Skin epidermis (tissue), 12 donors: ENCODE results near the gene MYO1E.

ENCODE experiments used
- H3K27ac ChIP-seq, 21 experiments: fragments of 200-600 bp; sonication (generic) in 11 of 21; one replicate each; pipeline ENCODE4 v1.5.0; 2020; ENCODE audit warnings: mild to moderate bottlenecking in 3 of 21, inconsistent platforms in 2 of 21, moderate library complexity in 2 of 21
- H3K4me3 ChIP-seq, 7 experiments: fragments of 200-600 bp; sonication (generic) in 2 of 7; one replicate each; pipeline ENCODE4 v1.5.0; 2020; ENCODE audit warnings: inconsistent platforms in 2 of 7, mild to moderate bottlenecking in 2 of 7, moderate library complexity in 1 of 7

MYO1E gene

DNA sequence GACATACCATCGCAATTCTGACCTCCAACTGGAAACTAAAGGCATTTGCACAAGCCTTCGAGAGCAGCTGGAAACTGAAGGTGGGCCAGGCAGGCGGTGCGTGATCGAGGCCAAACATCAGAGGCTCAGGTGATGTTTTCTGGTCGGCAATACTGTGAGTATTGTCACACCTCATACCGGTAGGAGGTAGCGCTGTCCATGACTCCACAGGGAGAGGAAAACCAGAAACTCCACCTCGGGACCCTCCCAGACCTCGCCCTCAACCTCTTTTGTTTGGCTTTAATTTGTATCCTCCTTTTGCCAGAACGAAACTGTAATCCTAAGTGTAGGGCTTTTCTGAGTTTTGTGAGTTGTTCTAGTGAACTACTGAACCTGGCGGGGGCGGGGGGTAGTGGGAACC lies 122.4 kb downstream of the MYO1E start:
- peak overlapping the region in 4 of 21 experiments; percentile 30 to 60 (median 42) for H3K27ac ChIP-seq

DNA sequence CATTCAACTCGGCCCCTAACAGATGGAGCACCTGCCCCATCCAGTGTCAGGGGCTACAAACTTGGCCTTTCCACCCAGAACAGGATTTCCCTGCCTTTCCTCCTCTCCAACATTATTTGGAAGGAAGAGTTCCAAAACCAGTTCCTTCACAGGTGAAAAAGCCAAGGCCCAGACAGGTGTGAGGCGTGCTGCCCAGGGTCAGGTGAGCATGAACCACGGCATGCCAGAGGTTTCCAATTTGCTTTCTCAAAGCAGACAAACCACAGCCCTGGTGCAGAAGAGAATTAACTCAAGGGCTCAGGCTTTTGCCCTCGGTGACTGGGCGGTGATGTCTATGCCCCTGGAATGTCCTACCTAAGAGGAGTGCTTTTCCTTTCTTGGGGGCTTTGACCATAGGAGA lies 122.9 kb downstream of the MYO1E start:
- Histone ChIP-seq H3K4me3 (no peak overlapping the region), H3K27ac (peak overlapping the region in 3 of 21 experiments; percentile 33 to 46 (median 38))

More for the DNA sequence above, 122.4 kb downstream of the MYO1E start:
- H3K4me3 ChIP-seq = no peak overlapping the region

DNA sequence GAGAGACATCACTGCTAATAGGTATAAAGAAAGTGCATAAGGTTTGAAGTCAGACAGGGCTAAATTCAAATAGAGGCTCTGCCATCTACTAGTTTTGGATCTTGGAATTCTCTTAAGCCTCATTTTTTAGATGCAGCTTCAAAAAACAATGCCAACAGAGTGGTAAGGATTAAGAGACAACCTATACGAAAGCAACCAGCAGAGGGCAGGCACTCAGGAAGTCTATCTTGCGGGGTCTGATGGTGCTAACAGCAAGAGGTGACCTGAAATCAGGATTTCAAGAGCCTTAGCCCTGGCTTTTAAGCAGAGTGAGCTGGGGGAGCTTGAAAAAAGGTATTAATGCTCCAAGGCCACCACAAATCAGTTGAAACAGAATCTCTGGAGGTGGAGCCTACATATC lies 125.3 kb downstream of the MYO1E start:
- no peak overlapping the region for H3K27ac ChIP-seq

DNA sequence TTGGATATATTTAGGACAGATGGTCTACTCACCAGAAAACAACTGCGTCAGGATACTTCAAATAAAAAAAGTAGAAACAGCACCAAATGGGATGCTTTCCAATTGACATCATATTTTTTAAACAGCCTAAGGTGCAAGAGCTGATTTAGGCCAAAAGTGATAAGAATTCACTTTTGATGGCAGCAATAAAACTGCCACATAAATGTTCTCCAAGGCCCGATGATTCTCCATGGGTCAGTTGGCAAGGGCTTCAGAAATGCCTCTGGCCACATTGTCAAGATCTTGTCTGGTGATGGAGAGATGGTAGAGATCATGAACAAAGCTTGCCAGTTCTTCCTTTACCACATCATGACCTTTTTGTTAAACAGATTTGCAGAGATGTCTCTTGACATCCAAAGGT lies 127.1 kb downstream of the MYO1E start:
- H3K4me3 ChIP-seq = no peak overlapping the region

More for the DNA sequence above, 125.3 kb downstream of the MYO1E start:
- H3K4me3 ChIP-seq = no peak overlapping the region

DNA sequence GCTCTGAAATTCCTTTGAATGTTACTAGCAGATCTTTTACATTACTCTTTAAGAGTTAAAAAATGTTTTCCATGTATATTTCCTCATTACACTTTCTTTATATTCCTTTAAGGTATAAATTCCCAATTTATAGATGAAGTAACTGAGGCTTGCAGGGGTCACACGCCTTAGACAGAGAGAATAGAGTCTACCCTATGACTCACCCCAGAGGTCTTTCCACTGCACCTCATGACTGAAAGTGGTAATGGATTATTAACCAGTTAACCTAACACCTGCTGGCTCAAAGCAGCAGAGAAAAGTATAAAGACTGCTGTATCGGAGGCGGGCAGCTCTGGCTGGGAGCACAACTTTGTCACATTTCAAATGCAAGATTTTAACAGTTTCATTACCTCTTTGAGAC lies 128.3 kb downstream of the MYO1E start:
- Histone ChIP-seq H3K4me3 (no peak overlapping the region), H3K27ac (no peak overlapping the region)

More for the DNA sequence above, 127.1 kb downstream of the MYO1E start:
- no peak overlapping the region for H3K27ac ChIP-seq

DNA sequence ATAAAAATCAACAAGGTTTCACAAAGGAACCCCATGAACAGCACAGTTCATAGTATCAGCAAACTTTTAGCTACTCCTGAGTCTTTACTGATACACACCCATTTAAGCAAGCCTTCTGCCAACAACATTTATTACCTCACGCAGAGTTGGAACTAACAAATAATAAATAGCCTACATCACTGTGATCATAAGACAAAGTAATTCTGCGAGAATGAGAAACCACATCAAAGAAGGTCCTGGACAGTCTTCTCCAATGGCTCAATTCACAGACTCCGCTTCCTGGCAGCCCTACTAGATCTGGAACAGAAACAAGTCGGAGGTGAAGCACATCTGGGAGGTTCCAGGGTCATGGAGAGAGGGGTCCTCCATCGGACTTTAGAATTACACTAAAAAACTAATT lies 129.0 kb downstream of the MYO1E start:
- Histone ChIP-seq H3K27ac (no peak overlapping the region), H3K4me3 (no peak overlapping the region)

DNA sequence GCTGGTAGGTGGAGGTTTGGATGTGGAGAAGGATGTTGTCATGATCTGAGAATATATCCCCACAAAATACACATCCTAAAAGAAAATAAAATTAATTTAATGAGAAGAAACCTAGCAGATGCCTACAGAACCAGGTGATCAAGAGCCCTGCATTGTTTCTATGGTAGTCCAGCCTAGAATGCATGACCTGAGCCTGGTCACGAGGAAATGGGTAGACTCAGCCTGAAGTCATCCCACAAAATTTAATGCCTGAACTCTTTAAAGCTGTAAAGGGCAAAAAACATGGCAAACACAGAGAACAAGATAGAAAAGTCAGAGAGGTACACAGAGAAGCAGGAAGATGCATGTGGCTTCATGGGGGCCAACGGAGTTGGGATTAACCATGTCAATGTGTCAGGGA lies 130.0 kb downstream of the MYO1E start:
- Histone ChIP-seq H3K4me3 (no peak overlapping the region), H3K27ac (no peak overlapping the region)

DNA sequence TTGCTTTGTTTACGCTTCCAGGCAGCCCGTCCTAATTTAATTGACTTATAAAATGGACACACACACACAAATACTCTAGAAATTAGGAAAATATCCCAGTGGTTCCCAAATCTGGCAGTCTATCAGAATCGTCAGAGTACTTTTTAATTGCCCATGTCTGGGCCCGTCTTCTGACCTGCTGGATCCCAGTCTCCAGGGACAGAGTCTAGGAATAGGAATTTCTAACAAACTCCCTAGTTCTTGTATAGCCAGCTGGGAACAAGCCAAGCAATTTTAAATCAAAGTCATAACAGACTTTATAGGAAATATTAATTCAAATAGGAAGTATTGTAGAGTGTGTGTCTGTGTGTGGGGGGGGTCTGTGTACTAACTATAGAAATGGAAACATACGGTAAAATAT lies 132.6 kb downstream of the MYO1E start:
- Histone ChIP-seq H3K27ac (no peak overlapping the region), H3K4me3 (no peak overlapping the region)

DNA sequence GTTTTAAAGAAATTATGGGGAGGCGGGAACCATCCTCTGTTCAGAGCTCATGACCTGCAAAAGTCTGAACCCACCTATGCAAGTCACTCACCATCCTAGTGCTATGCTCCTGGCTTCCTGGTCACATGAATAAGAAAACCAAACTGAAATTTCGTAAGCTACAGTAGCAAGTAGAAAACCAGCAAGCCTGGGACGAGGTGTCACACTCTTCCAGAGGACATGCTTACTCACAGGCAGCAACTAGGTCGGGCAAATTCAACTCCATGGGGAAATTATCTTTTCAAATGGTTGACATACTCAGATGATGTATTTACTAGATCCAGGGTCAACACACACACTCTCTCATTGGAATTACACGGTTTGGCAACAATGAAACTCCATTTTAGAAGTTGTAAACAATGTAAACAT lies 134.7 kb downstream of the MYO1E start:
- H3K27ac ChIP-seq = no peak overlapping the region
- H3K4me3 ChIP-seq = no peak overlapping the region

DNA sequence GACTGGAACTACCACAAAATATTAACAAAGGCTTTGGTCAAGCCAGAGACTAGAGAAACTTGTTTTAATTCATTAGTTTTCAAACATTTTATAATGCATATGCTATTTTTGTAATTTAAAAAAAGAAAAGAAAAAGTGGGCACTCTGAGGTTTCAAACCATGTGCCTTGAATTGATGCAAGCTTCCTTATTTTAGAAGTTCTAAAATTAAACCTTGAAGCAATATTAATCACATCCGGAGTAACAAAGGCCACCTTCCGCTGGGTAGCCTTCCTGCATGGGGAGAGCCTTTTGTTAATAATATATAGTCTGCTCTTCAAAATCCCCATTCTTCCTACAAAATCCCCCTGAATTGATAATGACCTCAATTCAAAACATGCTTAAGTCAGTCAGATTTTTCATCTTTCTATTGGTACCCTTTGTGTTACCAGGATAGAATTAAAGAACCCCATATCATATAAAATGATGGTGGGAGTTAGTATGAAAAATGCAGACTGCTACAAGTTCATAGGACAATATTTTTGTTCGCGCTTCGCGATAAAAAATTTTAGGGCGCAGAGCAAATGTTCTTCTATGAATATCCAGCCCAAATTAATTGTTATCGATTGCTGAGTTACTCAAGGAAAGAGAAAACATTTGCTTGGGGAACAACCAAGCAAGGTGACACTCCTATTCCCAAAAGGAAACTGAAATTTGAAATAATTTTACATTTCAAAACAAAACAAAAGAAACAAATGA lies 135.4 kb downstream of the MYO1E start:
- Histone ChIP-seq H3K27ac (peak overlapping the region in 2 of 21 experiments; percentile 2 to 22), H3K4me3 (no peak overlapping the region)

DNA sequence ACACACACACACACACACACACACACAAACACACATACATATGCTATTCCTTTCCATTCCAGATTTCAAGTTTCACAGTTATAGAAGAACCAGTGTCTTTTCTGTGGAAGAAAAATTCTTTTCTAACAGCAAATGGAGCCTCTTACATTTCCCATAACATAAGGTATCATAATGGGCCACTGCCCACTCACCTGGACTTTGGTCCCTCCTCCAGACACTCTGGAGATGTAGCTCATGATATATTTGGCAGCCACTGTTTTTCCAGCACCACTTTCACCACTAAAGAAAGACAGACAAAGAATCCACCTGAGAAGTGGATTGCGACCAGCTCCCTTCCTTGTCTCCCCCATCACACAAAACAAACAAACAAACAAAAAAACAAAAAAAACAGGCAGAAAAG lies 136.3 kb downstream of the MYO1E start:
- Histone ChIP-seq H3K27ac (peak overlapping the region in 1 of 21 experiments; percentile 18), H3K4me3 (no peak overlapping the region)

DNA sequence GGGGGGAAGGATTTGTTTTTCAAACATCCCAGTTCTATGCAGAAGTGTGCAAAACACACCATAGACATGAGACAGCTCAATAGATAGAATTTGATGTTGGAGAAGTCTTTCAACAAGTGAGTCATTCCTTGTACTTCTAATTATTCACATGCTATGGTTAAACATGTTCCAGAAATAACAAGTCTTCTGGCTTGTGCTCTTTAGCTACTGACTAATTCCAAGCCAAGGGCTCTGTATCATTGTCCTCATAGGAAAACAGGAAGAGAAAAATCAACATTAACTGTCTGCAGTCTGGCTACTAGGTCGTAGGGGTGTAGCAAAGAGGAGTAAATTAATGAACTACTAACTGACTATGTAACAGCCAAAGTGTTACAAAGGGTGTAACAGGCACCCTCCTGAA lies 140.2 kb downstream of the MYO1E start:
- peak overlapping the region in 7 of 21 experiments; percentile 2 to 69 (median 34) for H3K27ac ChIP-seq
- no peak overlapping the region for H3K4me3 ChIP-seq

DNA sequence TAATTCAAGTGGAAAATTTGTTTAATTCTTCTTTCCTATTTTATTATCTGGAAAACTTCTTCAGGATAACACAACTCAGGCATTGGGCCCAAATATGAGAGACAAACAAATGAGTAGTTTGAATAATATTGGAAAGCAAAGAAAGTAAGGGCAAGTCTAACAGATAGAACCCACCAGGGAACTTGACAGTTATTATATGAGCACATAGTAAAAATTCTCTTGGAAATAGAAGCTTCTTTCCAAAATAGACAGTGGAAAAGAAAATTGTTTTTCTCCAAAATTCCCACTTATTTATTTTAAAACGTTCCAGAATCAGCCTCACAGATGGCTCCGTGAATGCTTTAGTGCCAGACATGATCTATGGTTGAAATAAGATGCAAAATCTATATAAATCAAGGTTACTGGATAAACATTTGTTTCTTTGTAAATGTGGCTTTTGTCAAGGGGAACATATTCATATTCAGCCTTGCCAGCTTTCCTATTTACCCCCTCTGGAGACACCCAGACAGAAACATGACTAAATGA lies 142.1 kb downstream of the MYO1E start:
- Histone ChIP-seq H3K27ac (no peak overlapping the region), H3K4me3 (no peak overlapping the region)

DNA sequence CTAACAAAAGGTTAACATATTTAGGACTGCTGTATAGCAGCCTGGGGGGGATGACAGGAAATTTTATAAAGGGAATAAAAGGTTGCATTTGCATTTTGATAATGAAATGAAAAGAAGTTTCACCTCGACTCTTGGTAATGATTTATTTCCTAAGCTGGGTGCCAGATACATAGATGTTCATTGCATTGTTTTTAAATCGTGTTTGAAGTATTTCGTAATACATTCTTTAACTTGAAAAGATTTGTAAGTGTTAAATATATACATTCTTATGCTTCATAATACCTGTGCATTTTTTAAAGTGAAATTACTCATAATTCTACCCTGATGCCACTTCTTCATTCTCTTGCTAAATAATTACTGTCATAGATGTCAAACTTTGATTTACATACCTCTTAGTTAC lies 143.2 kb downstream of the MYO1E start:
- no peak overlapping the region for H3K4me3 ChIP-seq
- H3K27ac ChIP-seq = no peak overlapping the region

DNA sequence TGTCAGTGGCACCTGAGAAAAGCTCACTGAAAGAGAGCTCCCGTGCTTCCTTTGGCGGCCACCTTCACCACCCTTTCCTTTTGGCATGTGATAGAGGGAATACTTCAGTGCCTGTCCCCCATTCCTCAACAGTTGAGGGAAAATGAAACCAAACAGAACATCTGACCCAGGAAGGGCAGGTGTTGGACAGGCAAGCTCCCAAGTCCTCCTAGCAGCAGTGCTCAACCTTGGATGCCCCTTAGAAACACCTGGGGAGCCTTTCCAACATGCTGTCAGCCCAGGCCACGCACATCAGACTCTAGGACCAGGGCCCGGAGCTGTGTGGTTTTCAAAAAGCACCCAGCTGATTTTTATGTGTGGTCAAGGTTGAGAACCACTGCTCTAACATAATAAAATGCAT lies 143.7 kb downstream of the MYO1E start:
- Histone ChIP-seq H3K4me3 (no peak overlapping the region), H3K27ac (no peak overlapping the region)

DNA sequence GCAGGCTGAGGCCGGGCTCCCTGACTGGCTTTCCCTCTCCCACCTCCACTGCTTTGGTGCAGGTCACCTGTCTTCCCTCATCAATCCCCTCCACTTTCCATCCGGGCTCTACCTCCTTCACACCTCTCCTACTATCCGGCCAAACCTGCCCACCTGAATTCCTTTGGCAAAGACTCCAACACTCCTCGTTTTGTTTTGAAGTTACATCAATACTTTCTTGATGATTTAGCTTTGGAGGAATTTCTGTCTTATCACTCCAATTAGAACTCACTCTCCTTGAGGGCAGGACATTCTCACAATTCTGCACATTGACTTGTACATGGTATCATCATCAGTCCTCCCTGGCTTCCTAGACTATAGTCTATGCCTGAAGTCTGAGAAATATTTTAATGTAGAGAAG lies 145.7 kb downstream of the MYO1E start:
- Histone ChIP-seq H3K4me3 (no peak overlapping the region), H3K27ac (no peak overlapping the region)

DNA sequence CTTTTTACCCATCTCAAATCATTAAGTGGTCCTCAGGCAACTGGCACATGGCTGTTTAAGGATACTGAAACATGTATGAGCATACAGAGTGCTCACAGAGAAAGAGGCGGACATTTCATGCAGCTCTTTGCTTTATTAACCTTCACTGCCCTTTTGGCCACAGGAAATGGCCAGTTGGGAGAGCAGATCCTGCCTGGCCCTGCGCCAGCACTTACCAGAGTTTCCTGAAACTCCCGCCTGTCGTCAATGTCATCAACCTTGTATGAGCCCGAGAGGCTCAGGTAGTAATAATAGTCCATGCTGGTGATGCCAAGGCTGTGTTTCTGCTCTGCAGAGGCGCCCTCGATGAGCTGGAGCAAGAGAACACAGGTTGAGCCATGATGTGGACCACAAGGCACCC lies 148.2 kb downstream of the MYO1E start:
- H3K27ac ChIP-seq = peak overlapping the region in 2 of 21 experiments; percentile 4 to 41
- H3K4me3 ChIP-seq = no peak overlapping the region

DNA sequence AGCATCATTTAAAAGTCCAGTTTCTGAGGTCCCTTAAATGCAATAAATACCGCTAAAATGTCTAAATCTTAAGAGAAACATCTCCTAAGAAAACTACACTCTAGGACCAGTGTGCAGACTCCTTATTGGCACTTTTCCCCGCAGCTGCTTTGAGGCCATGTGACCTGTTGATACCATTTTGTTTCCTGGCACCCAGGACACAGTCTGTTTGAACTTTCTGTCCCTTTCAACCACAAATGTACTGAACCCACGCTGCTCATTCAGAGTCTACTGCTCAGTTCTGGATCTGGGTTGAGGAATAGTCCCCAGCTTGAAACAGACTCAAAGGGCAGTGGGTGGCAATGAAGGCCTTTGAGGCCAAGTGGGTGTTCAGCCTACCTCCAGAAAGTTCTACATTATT lies 148.9 kb downstream of the MYO1E start:
- no peak overlapping the region for H3K4me3 ChIP-seq
- peak overlapping the region in 1 of 21 experiments; percentile 41 for H3K27ac ChIP-seq

DNA sequence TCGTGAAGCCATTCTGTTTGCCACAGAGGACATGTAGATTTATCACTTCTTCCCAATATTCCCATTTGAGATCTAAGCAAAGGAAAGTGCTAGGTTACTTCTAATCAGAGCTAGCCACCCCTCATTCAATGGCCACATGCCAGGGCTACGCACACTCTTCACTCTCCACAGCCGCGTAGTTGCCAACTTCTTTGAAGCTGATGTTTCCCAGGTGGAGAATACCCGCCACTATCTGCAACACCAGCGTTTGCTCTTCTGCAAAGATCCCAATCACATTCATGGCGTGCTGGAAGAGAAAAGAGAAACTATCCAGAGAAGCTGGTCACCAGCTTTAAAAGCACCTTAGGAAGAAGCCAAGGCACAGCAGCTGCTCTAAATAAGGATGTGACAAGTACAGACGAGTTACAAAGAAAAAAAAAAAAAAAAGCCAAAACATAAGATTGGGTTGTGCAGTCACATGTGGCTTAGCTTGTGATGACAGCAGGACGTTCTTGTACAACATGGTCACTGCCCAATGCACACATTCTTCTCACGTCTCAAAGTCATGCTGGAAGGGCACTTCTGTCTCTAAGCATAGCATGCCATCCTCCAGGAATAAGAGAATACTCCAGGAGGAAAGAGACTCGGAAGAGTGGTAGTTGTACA lies 149.6 kb downstream of the MYO1E start:
- H3K27ac ChIP-seq = peak overlapping the region in 2 of 21 experiments; percentile 25 to 45
- no peak overlapping the region for H3K4me3 ChIP-seq

DNA sequence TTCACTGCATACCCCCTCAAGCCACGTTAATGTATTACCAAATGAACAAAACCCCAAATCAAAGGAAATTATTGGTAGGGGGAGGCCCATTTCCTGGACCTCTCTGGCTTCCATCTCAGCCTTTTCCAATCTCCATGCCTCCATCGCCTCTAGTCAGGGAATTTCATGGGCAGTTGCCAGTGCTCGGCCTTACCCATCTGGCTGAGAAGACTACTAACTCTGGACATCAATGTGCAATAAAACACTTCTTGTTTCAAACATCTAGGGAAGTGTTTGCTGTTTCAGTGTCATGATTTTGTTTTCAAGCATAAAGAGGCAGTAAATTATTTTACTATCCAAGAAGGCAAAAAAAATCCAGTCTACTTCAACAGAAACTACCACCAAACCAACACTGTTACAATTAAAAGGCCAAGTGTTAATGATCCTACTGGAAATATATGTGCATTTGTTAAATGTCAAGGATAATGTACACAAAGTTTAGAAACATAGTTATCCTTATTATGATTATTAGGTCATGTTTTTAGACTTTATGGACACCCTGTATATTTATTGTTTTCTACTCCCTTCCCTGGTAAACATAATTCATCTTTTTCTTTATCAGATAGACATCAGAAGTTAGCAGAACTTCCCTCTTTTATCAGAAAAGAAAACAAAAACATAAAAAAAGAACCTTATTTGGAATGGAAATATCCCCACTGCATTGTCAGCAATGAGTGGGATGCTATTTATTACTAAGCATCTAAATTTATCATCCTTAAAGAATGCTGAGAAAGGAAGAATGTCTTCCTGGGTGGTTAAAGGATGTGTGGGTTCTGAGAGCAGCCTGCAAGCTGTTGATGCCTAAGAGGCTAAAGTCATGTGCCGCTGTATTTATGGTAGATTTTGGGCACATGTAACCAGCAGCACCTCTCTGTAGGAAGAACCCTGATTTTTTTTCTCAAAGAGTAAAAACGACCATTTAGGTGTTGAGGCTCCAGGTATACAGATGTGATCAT lies 150.9 kb downstream of the MYO1E start:
- Histone ChIP-seq H3K27ac (peak overlapping the region in 4 of 21 experiments; percentile 3 to 75 (median 38)), H3K4me3 (no peak overlapping the region)
